ENCODE measurements around the gene UPK3A.

DNA sequence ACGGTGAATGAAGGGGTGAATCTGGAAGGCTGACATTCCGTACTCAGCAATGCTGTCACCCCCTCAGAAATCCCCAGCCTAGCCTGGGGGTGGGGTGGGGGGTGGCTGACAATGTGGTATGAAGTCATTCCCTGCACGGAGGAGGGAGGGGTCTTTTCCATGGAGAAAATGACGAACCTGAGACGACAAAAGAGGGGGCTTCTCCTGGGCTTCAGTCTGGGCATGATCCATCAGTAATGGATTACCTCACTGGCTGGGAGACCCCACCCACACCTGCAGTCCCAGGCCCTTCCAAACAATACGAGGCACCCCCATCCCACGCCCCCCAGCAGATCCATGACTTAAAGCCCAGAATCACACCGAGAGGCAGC lies 45.1 kb upstream of the UPK3A start:
- TF ChIP-seq, protein P1, sequence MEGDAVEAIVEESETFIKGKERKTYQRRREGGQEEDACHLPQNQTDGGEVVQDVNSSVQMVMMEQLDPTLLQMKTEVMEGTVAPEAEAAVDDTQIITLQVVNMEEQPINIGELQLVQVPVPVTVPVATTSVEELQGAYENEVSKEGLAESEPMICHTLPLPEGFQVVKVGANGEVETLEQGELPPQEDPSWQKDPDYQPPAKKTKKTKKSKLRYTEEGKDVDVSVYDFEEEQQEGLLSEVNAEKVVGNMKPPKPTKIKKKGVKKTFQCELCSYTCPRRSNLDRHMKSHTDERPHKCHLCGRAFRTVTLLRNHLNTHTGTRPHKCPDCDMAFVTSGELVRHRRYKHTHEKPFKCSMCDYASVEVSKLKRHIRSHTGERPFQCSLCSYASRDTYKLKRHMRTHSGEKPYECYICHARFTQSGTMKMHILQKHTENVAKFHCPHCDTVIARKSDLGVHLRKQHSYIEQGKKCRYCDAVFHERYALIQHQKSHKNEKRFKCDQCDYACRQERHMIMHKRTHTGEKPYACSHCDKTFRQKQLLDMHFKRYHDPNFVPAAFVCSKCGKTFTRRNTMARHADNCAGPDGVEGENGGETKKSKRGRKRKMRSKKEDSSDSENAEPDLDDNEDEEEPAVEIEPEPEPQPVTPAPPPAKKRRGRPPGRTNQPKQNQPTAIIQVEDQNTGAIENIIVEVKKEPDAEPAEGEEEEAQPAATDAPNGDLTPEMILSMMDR (IDR thresholded peaks at IDR 0.05), result no peak
- TF ChIP-seq POLR2AphosphoS5 (IDR thresholded peaks at IDR 0.05) (no peak), POLR2A (IDR thresholded peaks at IDR 0.05) (no peak)

Data from breast epithelium (tissue), 3 donors.